Osteocyte (in vitro differentiated cells): ENCODE results near the gene TRABD2A. TPM values are rescaled to one million over a fixed set of nuclear protein-coding genes. Genes with fewer than 3 reads are reported as not detected.

Source experiments
- DNase-seq: peaks from one replicate; pipeline ENCODE4 v3.0.0; 2021; ENCODE audit warnings: mixed read lengths; ENCODE audit not compliant: unreplicated experiment; ENCODE audit errors: extremely low spot score
- H3K27ac Mint-ChIP-seq: one replicate; pipeline ENCODE4 v1.8.0; 2021; ENCODE audit warnings: mild to moderate bottlenecking, mixed read lengths; ENCODE audit not compliant: unreplicated experiment
- H3K27me3 Mint-ChIP-seq: one replicate; pipeline ENCODE4 v1.8.0; 2021; ENCODE audit warnings: mixed read lengths; ENCODE audit not compliant: unreplicated experiment
- H3K36me3 Mint-ChIP-seq: one replicate; pipeline ENCODE4 v1.8.0; 2021; ENCODE audit warnings: mixed read lengths; ENCODE audit not compliant: unreplicated experiment
- H3K4me1 Mint-ChIP-seq: one replicate; pipeline ENCODE4 v1.8.0; 2021; ENCODE audit warnings: mixed read lengths; ENCODE audit not compliant: unreplicated experiment
- H3K4me3 Mint-ChIP-seq: one replicate; pipeline ENCODE4 v1.8.0; 2021; ENCODE audit warnings: mild to moderate bottlenecking, moderate library complexity, mixed read lengths; ENCODE audit not compliant: unreplicated experiment
- H3K9me3 Mint-ChIP-seq: one replicate; pipeline ENCODE4 v1.8.0; 2021; ENCODE audit warnings: mixed read lengths; ENCODE audit not compliant: unreplicated experiment
- CTCF ChIP-seq: fragments of 200-600 bp; sonication (generic); IDR thresholded peaks from 2 replicates; pipeline ENCODE4 v1.5.0; 2021; ENCODE audit warnings: antibody characterized with exemption, mild to moderate bottlenecking, moderate library complexity
- total RNA-seq: library from RNA; stranded (reverse); gene quantifications from 2 replicates; pipeline ENCODE4 v1.2.1, GENCODE V29; 2021

The TRABD2A gene
- total RNA-seq, 1 donor from 2014 or later = 0.99 TPM

GRCh38 chr2:84896567-84896966, 15.7 kb upstream of the TRABD2A start:
- no peak for DNase-seq
- no peak for TF ChIP-seq CTCF
- no peak overlapping the region for H3K4me3 Mint-ChIP-seq
- no peaks in the 10 kb centered on the region for H3K9me3 Mint-ChIP-seq
- H3K27ac Mint-ChIP-seq = peak overlapping the region; percentile 93
- H3K27me3 Mint-ChIP-seq = no peaks in the 10 kb centered on the region
- peaks cover 47% of the 10 kb centered on the region for H3K4me1 Mint-ChIP-seq
- H3K36me3 Mint-ChIP-seq = no peaks in the 10 kb centered on the region

GRCh38 chr2:84894758-84895520, 14.1 kb upstream of the TRABD2A start:
- no peaks in the 10 kb centered on the region for H3K36me3 Mint-ChIP-seq
- TF ChIP-seq CTCF = no peak
- peaks cover 47% of the 10 kb centered on the region for H3K4me1 Mint-ChIP-seq
- peak overlapping the region; percentile 93 for H3K27ac Mint-ChIP-seq
- H3K27me3 Mint-ChIP-seq = no peaks in the 10 kb centered on the region
- no peak overlapping the region for H3K4me3 Mint-ChIP-seq
- no peaks in the 10 kb centered on the region for H3K9me3 Mint-ChIP-seq
- DNase-seq = no peak

GRCh38 chr2:84894131-84894586, 13.3 kb upstream of the TRABD2A start:
- H3K4me3 Mint-ChIP-seq = no peak overlapping the region
- peaks cover 50% of the 10 kb centered on the region for H3K4me1 Mint-ChIP-seq
- H3K27me3 Mint-ChIP-seq = no peaks in the 10 kb centered on the region
- no peak for DNase-seq
- no peaks in the 10 kb centered on the region for H3K36me3 Mint-ChIP-seq
- H3K9me3 Mint-ChIP-seq = no peaks in the 10 kb centered on the region
- no peak for TF ChIP-seq CTCF
- H3K27ac Mint-ChIP-seq = peak overlapping the region; percentile 93

GRCh38 chr2:84891355-84892010, 10.6 kb upstream of the TRABD2A start:
- Mint-ChIP-seq H3K4me1 (peaks cover 43% of the 10 kb centered on the region), H3K36me3 (no peaks in the 10 kb centered on the region), H3K9me3 (no peaks in the 10 kb centered on the region), H3K4me3 (no peak overlapping the region), H3K27me3 (no peaks in the 10 kb centered on the region), H3K27ac (no peak overlapping the region)
- DNase-seq = peak; percentile 80
- no peak for TF ChIP-seq CTCF

- DNase-seq = no peak
- no peaks in the 10 kb centered on the region for H3K36me3 Mint-ChIP-seq
- peak overlapping the region; percentile 97 for H3K27ac Mint-ChIP-seq
- H3K4me3 Mint-ChIP-seq = no peak overlapping the region
- TF ChIP-seq CTCF = no peak
- no peaks in the 10 kb centered on the region for H3K9me3 Mint-ChIP-seq
- no peaks in the 10 kb centered on the region for H3K27me3 Mint-ChIP-seq
- H3K4me1 Mint-ChIP-seq = peaks cover 24% of the 10 kb centered on the region
Observed at GRCh38 chr2:84889332-84889731, 8.4 kb upstream of the TRABD2A start.
